ENCODE results near the gene RTCB. TPM values are rescaled to one million over a fixed set of nuclear protein-coding genes. Genes with fewer than 3 reads are reported as not detected.
A peak's percentile ranks its signal among the peaks of the same experiment; 100 is the strongest.

RTCB gene
- polyA plus RNA-seq, 1 of the 3 experiments (the other 2 are of a cell fraction), result 89.6 TPM

- peak overlapping the region; percentile 89 for H3K4me2 ChIP-seq
- peaks cover 0 to 10% of the 10 kb centered on the region in 2 experiments; a peak in 3 of 4 replicates for H3K4me1 ChIP-seq (ENCODE audit: control insufficient read depth in 1 of 2, insufficient read depth in 2 of 2, low read depth in 1 of 2, low read length in 1 of 2)
- H3K27me3 ChIP-seq (ENCODE audit: insufficient read depth), result no peaks in the 10 kb centered on the region
- H4K20me1 ChIP-seq (ENCODE audit: insufficient read depth), result no peaks in the 10 kb centered on the region; the same call in 1 of the 2 replicates
- H3K79me2 ChIP-seq (ENCODE audit: insufficient read depth), result peaks cover 53% of the 10 kb centered on the region
- ChIA-PET POLR2A (interaction anchor here (0.6 kb wide), 1 partner anchor 89 kb away, joined by 3 read pairs; no protein-coding TSS in a partner anchor), CTCF (interaction anchor here (1.3 to 8.7 kb wide), 2 partner anchors 34 to 63 kb away, joined by 4 to 75 read pairs; partner anchors contain the start of gene FBXO7)
- H3K36me3 ChIP-seq (replicated peaks in 1 of 2; ENCODE audit: control insufficient read depth in 1 of 2, insufficient read depth in 2 of 2, low read length in 1 of 2), result peaks cover 24 to 39% of the 10 kb centered on the region in 2 experiments
- TF ChIP-seq TAF1 (IDR thresholded peaks at IDR 0.05; ENCODE audit: borderline replicate concordance, low read depth, low read length) (no peak), TEAD4 (IDR thresholded peaks at IDR 0.05; ENCODE audit: borderline replicate concordance, insufficient read depth) (no peak), FOXJ3 (CRISPR knock-in tag; IDR thresholded peaks at IDR 0.05) (no peak), NRF1 (IDR thresholded peaks at IDR 0.05; ENCODE audit: low read depth, low read length) (no peak), NFIC (IDR thresholded peaks at IDR 0.05; ENCODE audit: borderline replicate concordance) (no peak), GATA2 (CRISPR knock-in tag; IDR thresholded peaks at IDR 0.05) (no peak), SIN3A (IDR thresholded peaks at IDR 0.05; ENCODE audit: borderline replicate concordance, low read depth, low read length) (no peak), RXRA (IDR thresholded peaks at IDR 0.05; ENCODE audit: borderline replicate concordance, low read depth) (no peak), SMC3 (IDR thresholded peaks at IDR 0.05; ENCODE audit: low read depth, low read length) (no peak), PBX3 (IDR thresholded peaks at IDR 0.05) (no peak), USF1 (IDR thresholded peaks at IDR 0.05; ENCODE audit: borderline replicate concordance, low read depth) (no peak), RCOR1 (IDR thresholded peaks at IDR 0.05; ENCODE audit: low read length) (no peak), ELF1 (IDR thresholded peaks at IDR 0.05) (no peak), RFX5 (IDR thresholded peaks at IDR 0.05; ENCODE audit: low read length) (no peak), EP300 (IDR thresholded peaks at IDR 0.05; ENCODE audit: borderline replicate concordance in 1 of 2, low read depth in 1 of 2, low read length in 1 of 2) (no peak)
- TF ChIP-seq, protein P1, sequence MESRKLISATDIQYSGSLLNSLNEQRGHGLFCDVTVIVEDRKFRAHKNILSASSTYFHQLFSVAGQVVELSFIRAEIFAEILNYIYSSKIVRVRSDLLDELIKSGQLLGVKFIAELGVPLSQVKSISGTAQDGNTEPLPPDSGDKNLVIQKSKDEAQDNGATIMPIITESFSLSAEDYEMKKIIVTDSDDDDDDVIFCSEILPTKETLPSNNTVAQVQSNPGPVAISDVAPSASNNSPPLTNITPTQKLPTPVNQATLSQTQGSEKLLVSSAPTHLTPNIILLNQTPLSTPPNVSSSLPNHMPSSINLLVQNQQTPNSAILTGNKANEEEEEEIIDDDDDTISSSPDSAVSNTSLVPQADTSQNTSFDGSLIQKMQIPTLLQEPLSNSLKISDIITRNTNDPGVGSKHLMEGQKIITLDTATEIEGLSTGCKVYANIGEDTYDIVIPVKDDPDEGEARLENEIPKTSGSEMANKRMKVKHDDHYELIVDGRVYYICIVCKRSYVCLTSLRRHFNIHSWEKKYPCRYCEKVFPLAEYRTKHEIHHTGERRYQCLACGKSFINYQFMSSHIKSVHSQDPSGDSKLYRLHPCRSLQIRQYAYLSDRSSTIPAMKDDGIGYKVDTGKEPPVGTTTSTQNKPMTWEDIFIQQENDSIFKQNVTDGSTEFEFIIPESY (IDR thresholded peaks at IDR 0.05; ENCODE audit: borderline replicate concordance, low read depth), result no peak
- TF ChIP-seq, protein P2, sequence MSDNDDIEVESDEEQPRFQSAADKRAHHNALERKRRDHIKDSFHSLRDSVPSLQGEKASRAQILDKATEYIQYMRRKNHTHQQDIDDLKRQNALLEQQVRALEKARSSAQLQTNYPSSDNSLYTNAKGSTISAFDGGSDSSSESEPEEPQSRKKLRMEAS (IDR thresholded peaks at IDR 0.05; ENCODE audit: low read depth), result no peak
- H3K9ac ChIP-seq, result peak overlapping the region; percentile 82
- no peak overlapping the region for H2AFZ ChIP-seq (ENCODE audit: low read depth)
- H3K27ac ChIP-seq (ENCODE audit: low read depth in 2 of 2, low read length in 1 of 2), result no peak overlapping the region
- H3K9me3 ChIP-seq, result no peaks in the 10 kb centered on the region
- no peak for DNase-seq
- H3K9me2 ChIP-seq, result no peaks in the 10 kb centered on the region
- no peaks in the 10 kb centered on the region for H3F3A ChIP-seq (replicated peaks; ENCODE audit: insufficient read depth)
- WGBS (ENCODE audit: low lambda C conversion rate), result 99% methylated on average over 4 of the region's 4 CpGs
- peak overlapping the region; percentile 90 to 98; a peak in 3 of 4 replicates for H3K4me3 ChIP-seq (ENCODE audit: low read depth in 2 of 2, low read length in 1 of 2)
These were observed 1.6 kb downstream of the RTCB start for GRCh38 chr22:32410459-32410858.
